Adipose tissue (tissue), 3 donors: ENCODE results near the gene SIN3B. TPM values are rescaled to one million over a fixed set of nuclear protein-coding genes. Genes with fewer than 3 reads are reported as not detected.
"Not testable (repeated sequence)": the region's sequence is repeated elsewhere in the genome, so short reads cannot be mapped to it uniquely, and the experiment has no call there.

Experiments
- H3K27ac ChIP-seq: one replicate; pipeline ENCODE4 v1.5.1; 2013; ENCODE audit warnings: low read depth, low read length
- WGBS, 3 donors: extraction: QIAGEN DNeasy Blood & Tissue Kit; methylation state at CpG; one replicate each; pipeline ENCODE4 v1.1.7; 2013; 5-methylcytosine and 5-hydroxymethylcytosine counted together
- polyA plus RNA-seq, 3 donors: library from polyadenylated mRNA; stranded (reverse); fragments of 200-250 nt; gene quantifications; one replicate each; pipeline ENCODE4 v1.2.3, GENCODE V29; 2013
- donor health status: healthy with polysubstance abuse.
- donor health status: Bipolar disorder and iron deficiency.
- donor health status: healthy.

The SIN3B gene
- polyA plus RNA-seq = 10 to 100 TPM; 13.8 to 43.3 (median 36.7) TPM

GRCh38 chr19:16829010-16829821 lies at the start of gene SIN3B:
TSS of gene SIN3B (plus strand) at chr19:16829398. CDS start at chr19:16829421, 23 bp downstream.
- WGBS, 3 donors = 2% methylated on average over 48 to 63 of the region's 63 CpGs
- H3K27ac ChIP-seq = no peak within 1 kb of the TSS

GRCh38 chr19:16779539-16780163 lies 49.5 kb upstream of the SIN3B start:
- WGBS, 3 donors = 51 to 55% (median 52%) methylated on average over 3 of the region's 3 CpGs
- no peak overlapping the region for H3K27ac ChIP-seq

GRCh38 chr19:16782719-16783118 lies 46.5 kb upstream of the SIN3B start:
- H3K27ac ChIP-seq = no peak overlapping the region
- WGBS, 3 donors = 67 to 73% (median 72%) methylated on average over 1 of the region's 1 CpG

GRCh38 chr19:16788479-16788878 lies 40.7 kb upstream of the SIN3B start:
- 79 to 86% (median 81%) methylated on average over 2 of the region's 2 CpGs for WGBS, 3 donors
- no peak overlapping the region for H3K27ac ChIP-seq

- 82 to 95% (median 93%) methylated on average over 1 of the region's 1 CpG for WGBS, 3 donors
- no peak overlapping the region for H3K27ac ChIP-seq
These were observed 40.0 kb upstream of the SIN3B start for GRCh38 chr19:16789238-16789637.

GRCh38 chr19:16790051-16790450 lies 39.1 kb upstream of the SIN3B start:
- 20 to 50% (median 34%) methylated on average over 1 of the region's 1 CpG for WGBS, 3 donors

GRCh38 chr19:16791942-16792341 lies 37.3 kb upstream of the SIN3B start:
- no peak overlapping the region for H3K27ac ChIP-seq
- WGBS, 3 donors = 61 to 82% (median 68%) methylated on average over 10 of the region's 10 CpGs

More at GRCh38 chr19:16790051-16790450, 39.1 kb upstream of the SIN3B start:
- no peak overlapping the region for H3K27ac ChIP-seq

- H3K27ac ChIP-seq = no peak overlapping the region
- 75 to 78% (median 76%) methylated on average over 16 to 17 of the region's 17 CpGs for WGBS, 3 donors
These were observed 34.4 kb upstream of the SIN3B start for GRCh38 chr19:16794456-16795441.

GRCh38 chr19:16795731-16796130 lies 33.5 kb upstream of the SIN3B start:
- WGBS, 3 donors = 60 to 74% (median 69%) methylated on average over 3 of the region's 3 CpGs
- no peak overlapping the region for H3K27ac ChIP-seq

- H3K27ac ChIP-seq = no peak overlapping the region
- 88 to 98% (median 89%) methylated on average over 3 of the region's 3 CpGs for WGBS, 3 donors
These were observed 31.3 kb upstream of the SIN3B start for GRCh38 chr19:16797876-16798275.

- 81 to 95% (median 94%) methylated on average over 6 of the region's 6 CpGs for WGBS, 3 donors
- not testable (repeated sequence) for H3K27ac ChIP-seq
These were observed 30.9 kb upstream of the SIN3B start for GRCh38 chr19:16798326-16798725.

- 95 to 96% (median 95%) methylated on average over 16 of the region's 16 CpGs for WGBS, 3 donors
These were observed 29.5 kb upstream of the SIN3B start for GRCh38 chr19:16799740-16800139.

GRCh38 chr19:16801600-16802013 lies 27.6 kb upstream of the SIN3B start:
- WGBS, 3 donors = 67 to 72% (median 70%) methylated on average over 8 of the region's 8 CpGs
- no peak overlapping the region for H3K27ac ChIP-seq

More at GRCh38 chr19:16799740-16800139, 29.5 kb upstream of the SIN3B start:
- H3K27ac ChIP-seq = no peak overlapping the region

- 76 to 91% (median 89%) methylated on average over 4 of the region's 4 CpGs for WGBS, 3 donors
- no peak overlapping the region for H3K27ac ChIP-seq
These were observed 25.0 kb upstream of the SIN3B start for GRCh38 chr19:16804176-16804575.

GRCh38 chr19:16807549-16808284 lies 21.5 kb upstream of the SIN3B start:
- no peak overlapping the region for H3K27ac ChIP-seq
- WGBS, 3 donors = 76 to 90% (median 85%) methylated on average over 31 of the region's 31 CpGs

GRCh38 chr19:16814526-16815100 lies 14.6 kb upstream of the SIN3B start:
- WGBS, 3 donors = 18 to 27% (median 21%) methylated on average over 1 of the region's 1 CpG
- H3K27ac ChIP-seq = no peak overlapping the region

- H3K27ac ChIP-seq = no peak overlapping the region
- 52 to 88% (median 81%) methylated on average over 1 of the region's 1 CpG for WGBS, 3 donors
These were observed 9.1 kb upstream of the SIN3B start for GRCh38 chr19:16820056-16820455.

- H3K27ac ChIP-seq = no peak overlapping the region
- 59 to 82% (median 81%) methylated on average over 7 of the region's 7 CpGs for WGBS, 3 donors
These were observed 8.1 kb upstream of the SIN3B start for GRCh38 chr19:16821081-16821480.
